Epithelial cell of proximal tubule (primary cell): ENCODE data around the gene BRINP1. TPM values are rescaled to one million over a fixed set of nuclear protein-coding genes. Genes with fewer than 3 reads are reported as not detected.

Experiments used
- DNase-seq: peaks from one replicate; pipeline ENCODE4 v3.0.0-alpha.2; 2011; ENCODE audit warnings: low read depth
- H3K4me3 ChIP-seq: 2 replicates; pipeline ENCODE4 v1.5.1; 2011; ENCODE audit warnings: low read depth, mild to moderate bottlenecking, low read length
- total RNA-seq: library from RNA; depleted of rRNA; stranded (reverse); fragments of >200 nt; gene quantifications from 2 replicates; pipeline ENCODE4 v1.2.3, GENCODE V29; 2015
- TF ChIP-seq, protein P1 (sequence below): conservative IDR thresholded peaks from 2 replicates; pipeline ENCODE4 v1.5.1; 2012; ENCODE audit warnings: low read depth, mild to moderate bottlenecking, low read length

BRINP1 gene
- total RNA-seq, 1 donor from 2014 or later, result 2.5 TPM

DNA sequence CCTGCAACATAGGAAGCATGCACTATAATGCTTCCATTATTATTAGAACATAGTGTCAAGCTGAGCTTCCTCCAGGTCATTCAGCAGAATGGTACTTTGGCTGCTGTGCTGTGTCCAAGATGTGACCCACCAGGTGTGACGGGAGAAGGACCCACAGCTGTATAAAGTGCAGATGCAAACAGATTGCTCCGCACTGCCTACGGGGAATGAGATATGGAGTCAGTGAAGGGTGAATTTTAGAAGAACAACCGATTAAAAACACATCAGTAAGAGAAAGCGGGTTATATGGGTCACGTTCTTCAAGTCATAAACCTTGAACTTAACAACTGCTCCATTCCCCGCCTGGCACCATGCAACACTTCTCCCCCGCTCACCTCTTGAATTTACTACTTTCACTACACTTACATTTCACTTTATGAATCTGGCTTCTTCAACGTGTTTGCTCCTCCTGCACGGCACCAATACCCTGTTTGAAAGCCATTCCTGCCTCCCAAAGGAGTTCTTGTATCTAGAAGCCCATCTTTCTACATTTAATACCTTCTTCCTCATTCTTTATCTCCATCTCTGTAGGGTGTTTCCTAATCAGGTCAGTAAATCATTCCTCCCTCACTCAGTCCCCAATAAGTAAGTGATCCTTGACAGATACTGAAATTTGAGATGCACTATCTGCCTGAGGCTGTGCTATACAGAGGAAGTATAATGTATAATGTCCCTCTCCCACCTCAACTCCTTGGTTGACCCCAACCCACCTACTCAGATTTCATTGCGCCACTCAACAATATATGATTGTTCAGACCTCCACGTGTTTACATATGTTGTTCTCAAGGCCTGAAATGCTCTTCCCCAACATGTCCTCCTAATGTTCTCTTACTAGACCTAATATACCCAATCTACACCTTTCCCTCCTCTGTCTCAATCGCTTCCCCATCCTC is 25.9 kb downstream of the BRINP1 start:
- TF ChIP-seq, protein P1, sequence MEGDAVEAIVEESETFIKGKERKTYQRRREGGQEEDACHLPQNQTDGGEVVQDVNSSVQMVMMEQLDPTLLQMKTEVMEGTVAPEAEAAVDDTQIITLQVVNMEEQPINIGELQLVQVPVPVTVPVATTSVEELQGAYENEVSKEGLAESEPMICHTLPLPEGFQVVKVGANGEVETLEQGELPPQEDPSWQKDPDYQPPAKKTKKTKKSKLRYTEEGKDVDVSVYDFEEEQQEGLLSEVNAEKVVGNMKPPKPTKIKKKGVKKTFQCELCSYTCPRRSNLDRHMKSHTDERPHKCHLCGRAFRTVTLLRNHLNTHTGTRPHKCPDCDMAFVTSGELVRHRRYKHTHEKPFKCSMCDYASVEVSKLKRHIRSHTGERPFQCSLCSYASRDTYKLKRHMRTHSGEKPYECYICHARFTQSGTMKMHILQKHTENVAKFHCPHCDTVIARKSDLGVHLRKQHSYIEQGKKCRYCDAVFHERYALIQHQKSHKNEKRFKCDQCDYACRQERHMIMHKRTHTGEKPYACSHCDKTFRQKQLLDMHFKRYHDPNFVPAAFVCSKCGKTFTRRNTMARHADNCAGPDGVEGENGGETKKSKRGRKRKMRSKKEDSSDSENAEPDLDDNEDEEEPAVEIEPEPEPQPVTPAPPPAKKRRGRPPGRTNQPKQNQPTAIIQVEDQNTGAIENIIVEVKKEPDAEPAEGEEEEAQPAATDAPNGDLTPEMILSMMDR, result no peak
- H3K4me3 ChIP-seq, result no peak overlapping the region
- no peak for DNase-seq

DNA sequence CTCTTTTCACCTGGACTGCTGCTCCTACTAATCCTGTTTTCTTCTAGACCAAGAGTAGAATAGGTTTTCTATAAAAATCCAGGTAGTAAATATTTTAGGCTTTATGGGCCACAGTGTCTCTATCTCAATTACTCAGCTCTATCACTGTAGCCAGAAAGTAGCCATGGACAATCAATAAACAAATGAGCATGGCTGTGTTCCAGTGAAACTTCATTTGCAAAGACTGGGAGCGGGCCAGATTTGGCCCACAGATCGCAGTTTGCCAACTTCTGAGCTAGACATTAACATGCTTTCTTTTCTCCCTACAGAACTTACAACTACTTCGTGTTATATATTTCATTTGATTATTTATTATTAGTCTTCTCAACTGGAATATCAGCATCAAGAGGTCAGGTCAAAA is 30.2 kb downstream of the BRINP1 start:
- no peak for DNase-seq
- TF ChIP-seq, protein P1, result no peak
- H3K4me3 ChIP-seq, result no peak overlapping the region

DNA sequence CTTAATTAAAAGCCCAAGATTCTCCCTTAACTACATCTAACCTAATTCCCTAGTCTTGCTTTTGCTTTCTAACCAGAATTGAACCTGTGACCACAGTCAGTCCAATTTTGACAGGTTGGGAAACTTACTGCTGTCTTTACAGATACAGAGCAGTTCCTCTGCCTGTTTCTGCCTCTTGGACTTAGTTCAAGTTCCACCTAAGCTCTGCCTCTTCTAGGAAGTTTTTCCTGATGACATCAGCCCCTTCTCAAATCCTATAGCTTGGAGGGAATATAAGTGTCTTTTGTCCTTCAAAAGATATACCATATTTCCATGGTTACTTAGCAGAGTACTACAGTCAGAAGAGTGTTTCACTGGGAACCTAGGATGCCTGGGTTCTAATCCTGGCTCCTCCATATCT is 31.7 kb downstream of the BRINP1 start:
- no peak overlapping the region for H3K4me3 ChIP-seq
- TF ChIP-seq, protein P1, result no peak
- DNase-seq, result no peak

DNA sequence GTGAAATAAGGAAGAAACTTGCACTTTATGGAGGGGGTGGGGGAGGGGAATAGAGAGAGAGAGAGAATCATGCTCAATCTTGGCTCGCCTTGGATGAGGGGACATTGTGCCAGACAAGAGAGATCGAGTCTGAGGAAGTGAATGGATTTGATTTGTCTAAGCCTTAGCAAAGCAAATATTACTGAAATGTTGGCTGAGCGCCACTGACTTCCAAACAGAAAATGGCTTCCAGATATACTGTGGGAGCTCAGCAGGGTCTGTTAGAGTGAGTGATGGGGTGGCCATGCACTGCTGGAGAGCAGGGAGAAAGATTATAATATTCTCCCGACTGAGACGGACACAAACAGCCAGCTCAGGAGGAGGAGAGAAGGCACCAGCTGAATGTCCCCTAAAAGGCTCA is 34.5 kb downstream of the BRINP1 start:
- TF ChIP-seq, protein P1, result no peak
- no peak overlapping the region for H3K4me3 ChIP-seq
- no peak for DNase-seq

DNA sequence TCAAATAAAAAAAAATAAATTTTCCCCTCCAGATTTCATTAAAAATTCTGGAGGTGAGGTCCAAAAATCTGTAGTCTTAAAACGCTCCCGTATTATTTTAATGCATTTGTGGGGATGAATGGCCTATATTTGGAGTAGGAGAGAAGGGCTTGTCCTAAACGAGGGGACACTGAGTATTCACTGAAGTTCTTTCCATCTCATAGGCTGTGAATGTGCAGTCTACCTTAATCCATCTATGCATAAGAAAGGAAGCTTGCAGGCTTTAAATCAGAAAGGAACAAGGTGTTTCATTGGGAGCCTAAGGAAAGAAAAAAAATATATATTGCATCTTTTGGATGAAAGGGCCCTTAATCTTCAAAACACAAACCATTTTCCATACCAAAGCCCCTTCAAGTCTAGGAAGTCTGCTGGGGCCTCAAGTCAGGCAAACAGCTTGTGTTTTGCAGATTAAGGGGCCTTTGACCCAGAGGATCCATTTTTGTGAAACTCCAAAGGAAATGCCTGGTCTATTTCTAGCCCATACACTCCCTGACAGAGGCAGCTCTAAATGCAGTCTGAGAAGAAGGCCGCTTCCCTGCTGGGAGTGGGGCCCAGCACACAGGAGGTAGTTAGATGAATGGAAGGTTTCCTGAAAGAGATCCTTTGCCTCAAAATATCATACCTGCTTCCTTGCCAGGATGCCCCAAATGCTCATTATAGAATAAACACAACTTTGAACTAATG is 35.6 kb downstream of the BRINP1 start:
- no peak for DNase-seq
- TF ChIP-seq, protein P1, result no peak
- H3K4me3 ChIP-seq, result no peak overlapping the region

DNA sequence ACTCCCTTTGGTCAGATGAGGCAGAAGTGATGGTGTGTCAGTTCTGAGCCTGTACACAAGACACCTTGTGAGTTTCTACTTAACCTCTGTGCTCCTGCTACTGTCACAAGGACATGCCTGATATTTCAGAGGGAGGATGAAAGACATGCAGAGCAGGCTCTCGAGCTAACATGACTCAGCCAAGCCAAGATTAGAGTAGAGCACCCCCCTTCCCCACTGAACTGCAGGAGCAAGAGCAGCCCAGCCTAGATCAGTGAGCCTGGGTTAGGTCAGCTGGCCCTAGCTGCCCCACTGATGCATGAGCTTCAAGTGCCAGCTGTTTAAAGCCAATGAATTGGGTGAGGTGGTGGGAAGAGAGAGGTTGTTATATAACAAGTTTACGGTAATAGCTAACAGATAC is 36.7 kb downstream of the BRINP1 start:
- no peak for DNase-seq
- TF ChIP-seq, protein P1, result no peak

DNA sequence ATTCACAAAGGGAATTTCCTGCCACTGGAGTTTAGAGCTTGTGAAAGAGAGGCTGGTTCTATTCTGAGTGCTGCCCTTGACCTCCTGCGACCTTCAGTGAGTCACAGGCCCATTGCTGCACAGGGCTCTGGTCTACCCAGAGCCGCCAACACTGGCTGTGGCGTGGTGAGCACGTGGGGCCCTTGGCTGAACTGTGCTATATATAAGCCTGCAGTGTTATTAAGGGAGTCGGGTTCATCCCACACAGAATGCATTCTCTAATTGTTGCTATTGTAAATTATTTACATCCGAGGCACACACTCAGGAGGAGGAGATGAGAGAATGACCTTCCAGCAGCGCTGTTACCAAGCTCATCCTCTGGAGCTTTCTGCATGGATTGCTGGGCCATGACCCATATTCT is 47.1 kb downstream of the BRINP1 start:
- peak; percentile 63 for DNase-seq
- no peak overlapping the region for H3K4me3 ChIP-seq
- TF ChIP-seq, protein P1, result no peak

More for the DNA sequence above, 36.7 kb downstream of the BRINP1 start:
- H3K4me3 ChIP-seq, result no peak overlapping the region
